AG10803 (cell line): ENCODE results near the gene ACTN2.

Source experiments
- DNase-seq: peaks from one replicate; pipeline ENCODE4 v3.0.0; 2010; ENCODE audit warnings: low read depth
- H3K4me3 ChIP-seq: 2 replicates; pipeline ENCODE4 v1.5.1; 2011; ENCODE audit warnings: mild to moderate bottlenecking, low read length, control low read depth
- CTCF ChIP-seq: conservative IDR thresholded peaks from 2 replicates; pipeline ENCODE4 v1.5.1; 2011; ENCODE audit warnings: mild to moderate bottlenecking, low read length, control low read depth, inconsistent platforms

The ACTN2 gene

GRCh38 chr1:236689713-236690569, 3.6 kb downstream of the ACTN2 start:
- no peak for TF ChIP-seq CTCF
- no peak overlapping the region for H3K4me3 ChIP-seq
- DNase-seq, result no peak

GRCh38 chr1:236691348-236691747, 5.0 kb downstream of the ACTN2 start:
- DNase-seq, result no peak
- H3K4me3 ChIP-seq, result no peak overlapping the region
- TF ChIP-seq CTCF, result no peak

GRCh38 chr1:236692128-236692527, 5.8 kb downstream of the ACTN2 start:
- H3K4me3 ChIP-seq, result no peak overlapping the region
- DNase-seq, result no peak
- no peak for TF ChIP-seq CTCF

- DNase-seq, result no peak
- H3K4me3 ChIP-seq, result no peak overlapping the region
- no peak for TF ChIP-seq CTCF
Measured at GRCh38 chr1:236692742-236693141, 6.4 kb downstream of the ACTN2 start.

- H3K4me3 ChIP-seq, result no peak overlapping the region
- TF ChIP-seq CTCF, result no peak
- no peak for DNase-seq
Measured at GRCh38 chr1:236699366-236699765, 13.1 kb downstream of the ACTN2 start.

GRCh38 chr1:236700903-236701302, 14.6 kb downstream of the ACTN2 start:
- TF ChIP-seq CTCF, result no peak
- no peak for DNase-seq
- no peak overlapping the region for H3K4me3 ChIP-seq

- TF ChIP-seq CTCF, result no peak
- no peak overlapping the region for H3K4me3 ChIP-seq
- no peak for DNase-seq
Measured at GRCh38 chr1:236701782-236702181, 15.5 kb downstream of the ACTN2 start.
